Measurements from ENCODE around the gene OR8H2.
"Not testable (repeated sequence)": the region's sequence is repeated elsewhere in the genome, so short reads cannot be mapped to it uniquely, and the experiment has no call there.

The OR8H2 gene
- total RNA-seq: 0 reads per million in 2 experiments

GRCh38 chr11:56103210-56103737, at the start of gene OR8H2:
OR8H2 (plus strand) TSS chr11:56103687; CDS start chr11:56105043, 1,356 bp downstream.
- DNase-seq (ENCODE audit: low read depth): no peak

- not testable (repeated sequence) for DNase-seq (ENCODE audit: low read depth)
These were observed 47.1 kb upstream of the OR8H2 start for GRCh38 chr11:56056366-56056765.

- not testable (repeated sequence) for DNase-seq (ENCODE audit: low read depth)
These were observed 45.7 kb upstream of the OR8H2 start for GRCh38 chr11:56057661-56058237.

- DNase-seq (ENCODE audit: low read depth): not testable (repeated sequence)
These were observed 45.2 kb upstream of the OR8H2 start for GRCh38 chr11:56058260-56058780.

GRCh38 chr11:56066980-56067379, 36.5 kb upstream of the OR8H2 start:
- no peak for DNase-seq (ENCODE audit: low read depth)

- no peak for DNase-seq (ENCODE audit: low read depth)
These were observed 13.8 kb upstream of the OR8H2 start for GRCh38 chr11:56089697-56090096.

GRCh38 chr11:56093008-56093407, 10.5 kb upstream of the OR8H2 start, which contains the start of gene OR8I2:
OR8I2 (plus strand) TSS chr11:56093308; CDS start chr11:56093308, 0 bp downstream.
- no peak for DNase-seq (ENCODE audit: low read depth)

- no peak for DNase-seq (ENCODE audit: low read depth)
These were observed 18.6 kb downstream of the OR8H2 start, which contains the start of gene OR8H3 for GRCh38 chr11:56122073-56122472. OR8H3 (plus strand) TSS chr11:56122373; CDS start chr11:56122373, 0 bp downstream.

- DNase-seq (ENCODE audit: low read depth): no peak
These were observed 36.7 kb downstream of the OR8H2 start, which contains the start of gene OR8J3 for GRCh38 chr11:56140151-56140661. OR8J3 (minus strand) TSS chr11:56140201; CDS start chr11:56137718, 2,483 bp downstream.

GRCh38 chr11:56143681-56144080, 40.2 kb downstream of the OR8H2 start:
- DNase-seq (ENCODE audit: low read depth): not testable (repeated sequence)

- no peak for DNase-seq (ENCODE audit: low read depth)
These were observed 47.9 kb downstream of the OR8H2 start for GRCh38 chr11:56151376-56151775.

- DNase-seq (ENCODE audit: low read depth): no peak
These were observed 48.8 kb downstream of the OR8H2 start for GRCh38 chr11:56152333-56152732.
